CD8-positive, alpha-beta memory T cell (primary cell): Measurements from ENCODE around the gene GATD1. TPM values are rescaled to one million over a fixed set of nuclear protein-coding genes. Genes with fewer than 3 reads are reported as not detected.

Source experiments
- CTCF ChIA-PET: fragments of 350-600 bp; sonication (Branson Sonifier 250); formaldehyde crosslinking; loops from one replicate; lab custom pipeline; 2021; ENCODE audit warnings: antibody characterized with exemption; lab: Charles Lee
- POLR2A ChIA-PET: fragments of 350-600 bp; sonication (Branson Sonifier 250); formaldehyde crosslinking; loops from one replicate; lab custom pipeline; 2021; ENCODE audit warnings: antibody characterized with exemption; lab: Charles Lee
- DNase-seq, 5 donors: peaks; one replicate each; pipeline versions ENCODE4 v3.0.0 to v3.0.0-alpha.2; 2020 to 2022; ENCODE audit warnings: mixed read lengths in 1 of 5
- H3K27ac ChIP-seq: one replicate; pipeline ENCODE4 v1.7.0; 2013; ENCODE audit warnings: low read depth, mild to moderate bottlenecking, low read length, moderate library complexity
- H3K27me3 ChIP-seq: 2 replicates; pipeline ENCODE4 v1.7.0; 2013; ENCODE audit warnings: low read length, mild to moderate bottlenecking; ENCODE audit not compliant: insufficient read depth, poor library complexity, severe bottlenecking
- H3K36me3 ChIP-seq: 2 replicates; pipeline ENCODE4 v1.7.0; 2013; ENCODE audit warnings: mild to moderate bottlenecking, low read length, moderate library complexity; ENCODE audit not compliant: insufficient read depth
- H3K4me1 ChIP-seq: 2 replicates; pipeline ENCODE4 v1.7.0; 2013; ENCODE audit warnings: mild to moderate bottlenecking, low read length, moderate library complexity; ENCODE audit not compliant: insufficient read depth
- H3K4me3 ChIP-seq: 2 replicates; pipeline ENCODE4 v1.7.0; 2013; ENCODE audit warnings: mild to moderate bottlenecking, low read length
- H3K9me3 ChIP-seq: 2 replicates; pipeline ENCODE4 v1.7.0; 2013; ENCODE audit warnings: mild to moderate bottlenecking, low read length
- H3K27ac Mint-ChIP-seq, 8 donors: one replicate each; pipeline ENCODE4 v1.8.0; 2020 to 2021; ENCODE audit warnings: mixed read lengths in 8 of 8, mild to moderate bottlenecking in 6 of 8, inconsistent platforms in 3 of 8, moderate library complexity in 3 of 8
- H3K27me3 Mint-ChIP-seq, 2 donors: one replicate each; pipeline ENCODE4 v1.8.0; 2020 to 2021; ENCODE audit warnings: mixed read lengths in 2 of 2, mild to moderate bottlenecking in 1 of 2, moderate library complexity in 1 of 2
- H3K36me3 Mint-ChIP-seq, 3 donors: one replicate each; pipeline ENCODE4 v1.8.0; 2020 to 2021; ENCODE audit warnings: mixed read lengths in 3 of 3, inconsistent platforms in 1 of 3, mild to moderate bottlenecking in 1 of 3
- H3K4me1 Mint-ChIP-seq, 3 donors: one replicate each; pipeline ENCODE4 v1.8.0; 2020 to 2021; ENCODE audit warnings: mixed read lengths in 3 of 3, inconsistent platforms in 1 of 3, mild to moderate bottlenecking in 1 of 3
- H3K4me3 Mint-ChIP-seq, 7 donors: one replicate each; pipeline ENCODE4 v1.8.0; 2020 to 2021; ENCODE audit warnings: mixed read lengths in 7 of 7, mild to moderate bottlenecking in 6 of 7, moderate library complexity in 4 of 7, inconsistent platforms in 2 of 7
- H3K9me3 Mint-ChIP-seq, 5 donors: one replicate each; pipeline ENCODE4 v1.8.0; 2020 to 2022; ENCODE audit warnings: mixed read lengths in 5 of 5, mild to moderate bottlenecking in 3 of 5, moderate library complexity in 2 of 5, inconsistent platforms in 1 of 5
- polyA plus RNA-seq: library from polyadenylated mRNA; unstranded; fragments of 300-500 nt; fragmentation: Illumina TruSeq; gene quantifications from one replicate; pipeline ENCODE4 v1.2.3, GENCODE V29; 2021
- total RNA-seq, 2 experiments: library from RNA; stranded (reverse); gene quantifications; one replicate each; pipeline ENCODE4 v1.2.3, GENCODE V29; 2021

The GATD1 gene
- total and polyA plus RNA-seq, 3 experiments from 2014 or later, result 12.9 to 56.3 (median 53.0) TPM

DNA sequence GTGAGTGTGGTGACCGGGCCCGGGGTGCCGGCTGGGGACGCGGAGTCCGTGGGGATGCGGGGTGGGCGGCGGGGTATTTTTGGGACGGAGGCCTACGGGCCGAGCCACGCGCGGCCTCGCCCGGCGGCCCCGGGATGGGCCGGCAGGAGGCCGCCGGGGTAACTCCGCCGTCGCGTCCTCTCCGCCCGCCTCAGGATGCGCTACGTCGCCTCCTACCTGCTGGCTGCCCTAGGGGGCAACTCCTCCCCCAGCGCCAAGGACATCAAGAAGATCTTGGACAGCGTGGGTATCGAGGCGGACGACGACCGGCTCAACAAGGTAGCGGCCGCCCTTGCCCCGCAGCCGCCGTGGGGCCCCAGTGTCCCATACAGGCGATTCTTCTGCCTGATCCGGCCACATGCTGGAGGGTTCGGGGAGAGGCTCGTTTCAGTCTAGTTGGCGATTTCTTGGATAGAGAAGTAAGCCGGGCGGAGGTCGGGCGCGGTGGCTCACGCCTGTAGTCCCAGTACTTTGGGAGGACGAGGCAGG, 32.8 kb upstream of the GATD1 start:
- Mint-ChIP-seq H3K4me1 (peaks cover 33 to 49% (median 34%) of the 10 kb centered on the region in 3 donors), H3K36me3 (peaks cover 0 to 38% (median 2%) of the 10 kb centered on the region in 3 donors), H3K27ac (peak overlapping the region; percentile 97 to 100 (median 98)), H3K9me3 (no peaks in the 10 kb centered on the region), H3K4me3 (peak overlapping the region; percentile 94 to 100 (median 95)), H3K27me3 (no peaks in the 10 kb centered on the region)
- ChIA-PET POLR2A (interaction anchor here (0.6 to 2.0 kb wide), 11 partner anchors 9 to 304 kb away, joined by 3 to 38 read pairs (median 5); partner anchors contain the start of genes CD151, HRAS, PNPLA2 and TSPAN4), CTCF (interaction anchor here (0.8 kb wide), 1 partner anchor 9 kb away, joined by 3 read pairs; the partner anchor contains the start of gene PNPLA2)
- DNase-seq, result no peak
- peak overlapping the region; percentile 100 for H3K4me3 ChIP-seq
- H3K27ac ChIP-seq, result peak overlapping the region; percentile 92
- H3K9me3 ChIP-seq, result no peaks in the 10 kb centered on the region
- H3K27me3 ChIP-seq, result no peaks in the 10 kb centered on the region
- peaks cover 20% of the 10 kb centered on the region for H3K36me3 ChIP-seq
- peaks cover 26% of the 10 kb centered on the region for H3K4me1 ChIP-seq

DNA sequence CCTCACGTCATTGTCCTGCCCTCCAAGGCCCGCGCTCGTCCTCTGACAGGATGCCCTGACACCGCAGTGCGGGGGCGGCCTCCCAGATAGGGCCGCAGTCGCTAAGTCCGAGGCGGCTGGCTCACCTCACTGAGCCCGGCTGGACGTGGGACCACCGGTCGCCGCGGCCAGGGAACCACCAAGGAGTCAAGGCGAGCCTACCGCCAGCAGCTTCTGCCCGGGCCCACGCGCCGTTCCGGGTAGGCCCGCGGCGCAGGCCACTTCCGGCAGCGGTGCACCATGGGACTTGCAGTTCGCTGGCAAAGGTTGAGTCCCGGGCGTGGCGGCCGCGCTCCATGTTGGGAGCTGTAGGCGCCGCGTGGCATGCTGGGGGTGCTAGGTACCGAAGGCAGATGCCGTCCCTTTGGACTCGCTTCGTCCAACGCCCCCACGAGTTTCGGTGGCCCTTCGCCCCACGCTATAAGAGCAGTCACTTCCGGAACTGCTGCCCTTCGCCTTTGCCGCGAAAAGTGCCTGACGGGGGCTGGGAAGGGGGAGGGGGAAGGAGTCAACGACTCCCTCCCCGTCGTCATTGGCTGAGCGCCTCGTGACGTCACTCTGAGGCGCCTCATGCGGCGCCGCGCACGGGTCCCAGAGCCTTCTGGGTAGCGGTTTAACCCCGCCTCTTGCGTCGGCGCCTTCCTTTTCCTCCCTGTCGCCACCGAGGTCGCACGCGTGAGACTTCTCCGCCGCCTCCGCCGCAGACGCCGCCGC, 32.2 kb upstream of the GATD1 start, which contains the start of gene RPLP2:
Gene RPLP2 (plus strand): TSS at position 681 of the 753 bp plus-strand sequence. CDS start 268 bp downstream, outside the sequence.
- Histone ChIP-seq H3K4me1 (peaks cover 27% of the 10 kb centered on the region), H3K36me3 (peaks cover 20% of the 10 kb centered on the region), H3K27me3 (no peaks in the 10 kb centered on the region), H3K4me3 (peak within 1 kb of the TSS; percentile 100), H3K27ac (peak within 1 kb of the TSS; percentile 92), H3K9me3 (no peaks in the 10 kb centered on the region)
- Mint-ChIP-seq H3K9me3 (no peaks in the 10 kb centered on the region), H3K27me3 (no peaks in the 10 kb centered on the region), H3K27ac (peak within 1 kb of the TSS; percentile 97 to 100 (median 98)), H3K4me3 (peak within 1 kb of the TSS; percentile 94 to 100 (median 95)), H3K36me3 (peaks cover 0 to 38% (median 2%) of the 10 kb centered on the region in 3 donors), H3K4me1 (peaks cover 33 to 51% (median 34%) of the 10 kb centered on the region in 3 donors)
- ChIA-PET CTCF (interaction anchor here (1.4 to 1.6 kb wide), 2 partner anchors 10 to 13 kb away, joined by 4 to 5 read pairs; no protein-coding TSS in a partner anchor), POLR2A (interaction anchor here (0.6 to 2.0 kb wide), 10 partner anchors 10 to 602 kb away, joined by 3 to 38 read pairs (median 4); partner anchors contain the start of genes BET1L, CD151, HRAS and PNPLA2)
- DNase-seq, result peak; percentile 95 to 98 (median 97)

DNA sequence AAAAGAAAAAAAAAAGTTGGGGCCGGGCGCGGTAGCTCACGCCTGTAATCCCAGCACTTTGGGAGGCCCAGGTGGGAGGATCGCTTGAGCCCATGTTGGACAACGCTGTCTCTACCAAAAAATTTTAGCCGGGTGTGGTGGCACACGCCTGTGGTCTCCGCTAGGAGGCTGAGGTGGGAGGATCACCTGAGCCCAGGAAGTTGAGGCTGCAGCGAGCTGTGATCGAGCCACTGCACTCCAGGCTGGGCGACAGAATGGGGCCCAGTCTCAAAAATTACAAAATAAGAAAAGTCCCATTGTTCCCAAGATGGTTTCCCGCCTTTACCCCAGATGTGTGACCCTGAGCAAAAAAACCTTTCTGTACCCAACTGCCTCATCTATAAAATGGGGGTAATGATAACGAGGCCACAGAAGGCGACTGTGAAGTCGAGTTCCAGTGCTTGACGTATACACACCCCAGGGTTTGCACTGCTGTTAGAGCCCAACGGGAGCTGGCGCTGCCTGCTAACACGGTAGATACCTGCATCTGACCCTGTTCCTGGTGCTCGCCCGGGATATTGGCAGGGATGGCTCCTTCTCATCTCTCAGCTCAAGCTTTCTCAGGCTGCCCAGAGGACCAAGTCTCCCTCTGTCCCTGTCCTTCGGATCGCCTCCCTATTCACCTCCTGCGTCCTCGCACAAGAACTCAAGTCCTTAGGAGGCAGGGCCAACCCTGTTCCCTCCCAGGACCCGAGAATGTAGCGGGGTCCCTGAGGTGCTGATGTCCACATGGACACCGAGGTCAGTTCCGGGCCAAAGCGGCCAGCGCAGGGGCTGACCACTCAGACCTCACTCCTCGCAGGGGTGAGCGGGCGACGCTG, 31.4 kb upstream of the GATD1 start:
- Mint-ChIP-seq H3K36me3 (peaks cover 0 to 35% (median 2%) of the 10 kb centered on the region in 3 donors), H3K4me3 (peak overlapping the region; percentile 94 to 100 (median 95)), H3K27ac (peak overlapping the region; percentile 92 to 100 (median 98)), H3K4me1 (peaks cover 33 to 59% (median 34%) of the 10 kb centered on the region in 3 donors), H3K27me3 (no peaks in the 10 kb centered on the region), H3K9me3 (no peaks in the 10 kb centered on the region)
- POLR2A ChIA-PET, result interaction anchor here (0.6 to 2.0 kb wide), 9 partner anchors 10 to 601 kb away, joined by 3 to 38 read pairs (median 3); partner anchors contain the start of genes BET1L, CD151, HRAS and PNPLA2
- peak in 3 of 5 donors; percentile 50 to 75 (median 51) for DNase-seq
- peak overlapping the region; percentile 92 for H3K27ac ChIP-seq
- peak overlapping the region; percentile 100 for H3K4me3 ChIP-seq
- peaks cover 35% of the 10 kb centered on the region for H3K4me1 ChIP-seq
- H3K36me3 ChIP-seq, result peaks cover 20% of the 10 kb centered on the region
- H3K9me3 ChIP-seq, result no peaks in the 10 kb centered on the region
- CTCF ChIA-PET, result interaction anchor here (1.4 to 1.6 kb wide), 2 partner anchors 11 to 14 kb away, joined by 4 to 5 read pairs; no protein-coding TSS in a partner anchor
- no peaks in the 10 kb centered on the region for H3K27me3 ChIP-seq

DNA sequence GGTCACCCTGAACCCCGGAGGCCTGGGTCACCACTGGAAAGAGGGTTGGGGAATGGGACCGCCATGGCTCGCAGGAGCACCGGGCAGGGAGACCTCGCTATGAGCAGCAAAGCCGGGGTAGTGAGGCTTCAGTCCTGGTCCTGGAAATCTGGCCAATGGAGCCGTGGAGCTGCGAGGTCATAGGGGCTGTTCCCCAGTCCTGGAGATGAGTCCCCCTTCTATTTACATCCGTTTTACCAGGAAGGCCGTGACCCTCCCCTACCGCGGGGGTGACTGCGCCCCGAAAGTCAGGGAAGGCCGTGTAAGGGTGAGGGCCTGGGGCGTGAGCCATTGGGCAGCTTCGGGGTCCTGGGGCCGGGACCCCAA, 27.3 kb upstream of the GATD1 start:
- no peak for DNase-seq
- H3K27me3 ChIP-seq, result no peaks in the 10 kb centered on the region
- peak overlapping the region; percentile 70 to 91 (median 80) for H3K4me3 Mint-ChIP-seq
- peak overlapping the region in 5 of 8 donors; percentile 54 to 88 (median 86) for H3K27ac Mint-ChIP-seq
- H3K4me1 Mint-ChIP-seq, result peaks cover 14 to 29% (median 15%) of the 10 kb centered on the region in 3 donors
- ChIA-PET POLR2A (interaction anchor here (0.6 to 1.6 kb wide), 4 partner anchors 15 to 156 kb away, joined by 4 to 5 read pairs (median 4); partner anchors contain the start of genes CD151 and PNPLA2), CTCF (interaction anchor here (1.7 kb wide), 1 partner anchor 15 kb away, joined by 5 read pairs; the partner anchor contains the start of gene PNPLA2)
- no peaks in the 10 kb centered on the region for H3K9me3 ChIP-seq
- H3K27ac ChIP-seq, result peak overlapping the region; percentile 43
- no peaks in the 10 kb centered on the region for H3K27me3 Mint-ChIP-seq
- peaks cover 19% of the 10 kb centered on the region for H3K4me1 ChIP-seq
- peak overlapping the region; percentile 56 for H3K4me3 ChIP-seq
- H3K36me3 ChIP-seq, result no peaks in the 10 kb centered on the region
- H3K36me3 Mint-ChIP-seq, result peaks cover 0 to 2% (median 0%) of the 10 kb centered on the region in 3 donors
- H3K9me3 Mint-ChIP-seq, result no peaks in the 10 kb centered on the region

DNA sequence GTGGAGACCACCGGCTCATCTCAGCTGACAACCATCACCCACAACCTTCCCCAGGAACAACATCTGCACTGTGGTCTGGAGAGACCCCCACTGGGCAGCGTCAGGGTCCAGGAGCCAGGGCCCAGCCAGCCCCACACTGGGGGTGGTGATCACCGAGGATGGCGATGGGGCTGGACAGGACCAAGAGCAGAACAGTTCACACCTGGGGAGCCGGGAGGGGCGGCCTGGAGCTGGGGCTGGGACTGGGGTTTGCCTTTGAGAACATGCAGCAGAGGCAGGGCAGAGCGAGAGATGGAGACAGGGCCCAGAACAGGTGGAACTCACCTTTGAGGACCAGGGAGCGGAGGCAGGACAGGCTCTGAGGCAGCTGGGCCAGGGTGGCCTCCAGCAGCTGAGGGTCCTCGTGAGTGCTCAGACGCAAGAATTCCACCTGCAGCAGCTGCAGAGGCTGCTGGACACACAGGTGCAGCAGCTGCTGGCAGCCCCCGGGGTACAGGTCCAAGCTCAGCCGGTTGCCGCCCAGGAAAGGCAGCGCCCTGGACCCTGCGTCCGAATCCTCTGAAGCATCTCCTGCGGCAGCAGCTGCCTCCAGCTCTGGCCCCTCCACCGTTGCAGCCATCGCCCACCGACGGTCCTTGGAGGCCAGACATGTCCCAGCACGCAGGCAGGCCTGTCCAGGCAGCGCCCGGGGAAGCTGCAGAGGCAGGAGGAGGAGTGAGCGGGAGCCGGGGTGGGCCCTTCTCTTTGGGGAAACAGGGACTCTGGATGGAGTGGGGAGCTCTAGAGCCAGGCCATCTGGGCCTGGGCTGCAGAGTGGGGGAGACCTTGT, 26.7 kb upstream of the GATD1 start:
- CTCF ChIA-PET, result no interaction called here
- no peak for DNase-seq
- POLR2A ChIA-PET, result interaction anchor here (0.7 to 1.6 kb wide), 2 partner anchors 16 to 28 kb away, joined by 5 read pairs; partner anchors contain the start of genes CD151 and PNPLA2
- Mint-ChIP-seq H3K27me3 (no peaks in the 10 kb centered on the region), H3K27ac (peak overlapping the region in 4 of 8 donors; percentile 68 to 92 (median 87)), H3K36me3 (no peaks in the 10 kb centered on the region), H3K4me3 (peak overlapping the region; percentile 70 to 91 (median 80)), H3K4me1 (peaks cover 13 to 26% (median 13%) of the 10 kb centered on the region in 3 donors), H3K9me3 (no peaks in the 10 kb centered on the region)
- Histone ChIP-seq H3K9me3 (no peaks in the 10 kb centered on the region), H3K36me3 (no peaks in the 10 kb centered on the region), H3K4me1 (peaks cover 19% of the 10 kb centered on the region), H3K27me3 (no peaks in the 10 kb centered on the region), H3K27ac (peak overlapping the region; percentile 43), H3K4me3 (peak overlapping the region; percentile 56)

DNA sequence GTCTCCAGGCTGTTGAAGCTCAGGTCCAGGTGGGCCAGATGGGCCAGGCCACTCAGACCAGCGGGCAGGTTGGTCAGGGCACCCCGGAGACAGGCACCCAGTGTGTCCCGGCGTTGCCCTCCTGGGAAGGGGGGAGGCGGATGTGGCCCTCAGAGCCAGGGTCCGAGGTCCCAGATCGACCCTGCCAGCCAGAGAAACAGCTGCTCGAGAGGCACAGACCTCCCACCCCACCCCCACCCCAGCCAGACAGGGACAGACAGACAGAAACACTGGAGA, 26.1 kb upstream of the GATD1 start:
- ChIA-PET CTCF (no interaction called here), POLR2A (interaction anchor here (1.6 kb wide), 1 partner anchor 16 kb away, joined by 5 read pairs; the partner anchor contains the start of gene PNPLA2)
- Histone ChIP-seq H3K4me1 (peaks cover 13% of the 10 kb centered on the region), H3K27ac (no peak overlapping the region), H3K36me3 (no peaks in the 10 kb centered on the region), H3K9me3 (no peaks in the 10 kb centered on the region), H3K4me3 (no peak overlapping the region), H3K27me3 (no peaks in the 10 kb centered on the region)
- no peak overlapping the region for H3K27ac Mint-ChIP-seq
- no peaks in the 10 kb centered on the region for H3K36me3 Mint-ChIP-seq
- no peak for DNase-seq
- H3K27me3 Mint-ChIP-seq, result no peaks in the 10 kb centered on the region
- no peaks in the 10 kb centered on the region for H3K9me3 Mint-ChIP-seq
- peak overlapping the region in 1 of 7 donors; percentile 39 for H3K4me3 Mint-ChIP-seq
- H3K4me1 Mint-ChIP-seq, result peaks cover 7 to 20% (median 8%) of the 10 kb centered on the region in 3 donors
